Transverse colon (tissue), 4 donors: Measurements from ENCODE around the gene TNFAIP3. TPM values are rescaled to one million over a fixed set of nuclear protein-coding genes. Genes with fewer than 3 reads are reported as not detected.

Source experiments
- DNase-seq: peaks from one replicate; pipeline ENCODE4 v3.0.0-alpha.2; 2019
- H3K27ac ChIP-seq, 4 donors: fragments of 200-600 bp; sonication (generic); 2 replicates each; pipeline ENCODE4 v1.5.1; 2016 to 2018; ENCODE audit warnings: inconsistent platforms in 4 of 4
- H3K27me3 ChIP-seq: fragments of 200-600 bp; sonication (generic); 2 replicates; pipeline ENCODE4 v1.5.1; 2017; ENCODE audit warnings: inconsistent platforms
- H3K36me3 ChIP-seq, 4 donors: fragments of 200-600 bp; sonication (generic); 2 replicates each; pipeline ENCODE4 v1.5.1; 2017 to 2019; ENCODE audit warnings: inconsistent platforms in 4 of 4
- H3K4me1 ChIP-seq, 4 donors: fragments of 200-600 bp; sonication (generic); 2 replicates each; pipeline ENCODE4 v1.5.1; 2017 to 2020; ENCODE audit warnings: inconsistent platforms in 4 of 4
- H3K4me3 ChIP-seq, 4 donors: fragments of 200-600 bp; sonication (generic); 1 replicate in 1 of 4; 2 replicates in 3 of 4; pipeline versions ENCODE4 v1.5.1 to v1.6.1; 2017 to 2019; ENCODE audit warnings: inconsistent platforms in 4 of 4
- H3K9me3 ChIP-seq, 2 donors: fragments of 200-600 bp; sonication (generic); 2 replicates each; pipeline ENCODE4 v1.5.1; 2017 to 2019; ENCODE audit warnings: inconsistent platforms in 2 of 2
- CTCF ChIP-seq, 5 experiments: fragments of 200-600 bp in 3 of 5; fragments of 450-650 bp in 2 of 5; sonication (generic) in 3 of 5; IDR thresholded peaks; 1 replicate in 2 of 5; 2 replicates in 3 of 5; pipeline ENCODE4 v1.5.1; 2016 to 2017; ENCODE audit warnings: antibody characterized with exemption in 5 of 5, inconsistent platforms in 3 of 5, mild to moderate bottlenecking in 2 of 5, moderate library complexity in 1 of 5
- EP300 ChIP-seq: sonication (generic); formaldehyde crosslinking; IDR thresholded peaks from one replicate; pipeline ENCODE4 v1.6.1; 2017; ENCODE audit warnings: antibody characterized with exemption, low read depth
- POLR2A ChIP-seq: fragments of 450-650 bp; IDR thresholded peaks from one replicate; pipeline ENCODE4 v1.6.1; 2016; ENCODE audit warnings: antibody characterized with exemption, mild to moderate bottlenecking, moderate library complexity
- POLR2AphosphoS5 ChIP-seq, 3 donors: sonication (generic); formaldehyde crosslinking; IDR thresholded peaks; one replicate each; pipeline ENCODE4 v1.6.1; 2016; ENCODE audit warnings: antibody characterized with exemption in 3 of 3
- WGBS, 2 donors: methylation state at CpG; one replicate each; pipeline ENCODE4 v1.1.5; 2018; ENCODE audit warnings: low coverage in 1 of 2; 5-methylcytosine and 5-hydroxymethylcytosine counted together
- in situ Hi-C, 4 donors: fragments of 200-750 bp; cut with MboI; loops; one replicate each; pipeline versions ENCODE4 v1.15.0 to v1.15.1; 2017; ENCODE audit warnings: low sequenced_read_pairs in 3 of 4, low pct_ligation_motif_present in 1 of 4, low pct_unique_long_range_greater_than_20kb in 1 of 4
- intact Hi-C: fragments of 100-400 bp; cut with DNase I; formaldehyde crosslinking; loops from one replicate; pipeline ENCODE4 v1.15.1; 2023; ENCODE audit warnings: low total_unique reads
- total RNA-seq, 4 donors: library from RNA; depleted of rRNA; stranded (reverse); fragments of >200 nt; gene quantifications; one replicate each; pipeline ENCODE4 v1.1.0, GENCODE V29; 2016

The TNFAIP3 gene
- total RNA-seq, 4 donors from 2014 or later = 21.4 to 46.8 (median 36.3) TPM

DNA sequence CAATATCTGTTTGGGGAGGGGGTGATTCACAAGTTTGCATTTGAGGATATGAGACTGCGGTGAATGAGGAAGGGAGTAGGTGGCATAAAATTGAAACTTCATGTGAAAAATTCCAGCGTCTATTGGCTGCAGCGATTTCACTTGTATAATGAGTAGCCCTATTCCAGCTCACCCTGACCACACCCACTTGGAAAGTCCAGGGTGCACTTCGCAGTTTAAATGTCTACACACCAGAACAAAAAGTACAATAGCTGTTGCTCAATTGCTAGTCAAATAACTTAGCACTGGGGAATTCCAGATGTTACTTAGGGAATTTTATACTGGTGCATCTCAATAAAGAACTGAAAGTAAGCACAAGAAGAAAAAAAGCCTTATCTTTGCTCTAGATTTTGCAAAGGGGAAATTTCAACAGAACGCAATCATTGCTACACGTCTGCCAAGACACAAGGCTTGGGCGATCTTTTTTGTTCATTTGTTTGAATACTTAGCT lies 6.3 kb downstream of the TNFAIP3 start:
- intact Hi-C loops = loop anchor here (10.0 kb wide), 1 partner anchor 69 kb away; no protein-coding TSS in a partner anchor

GRCh38 chr6:137874204-137875057 lies 7.4 kb downstream of the TNFAIP3 start:
- 67 to 78% methylated on average over 3 to 11 of the region's 11 CpGs for WGBS, 2 donors
- intact Hi-C loops = loop anchor here (10.0 kb wide), 1 partner anchor 70 kb away; no protein-coding TSS in a partner anchor
- TF ChIP-seq POLR2AphosphoS5 (IDR thresholded peaks at IDR 0.05) (peak in 2 of 3 donors; percentile 37 to 49), CTCF (IDR thresholded peaks at IDR 0.05) (no peak)
- in situ Hi-C loops = loop anchor here in 1 of 4 donors (5.0 kb wide), 1 partner anchor 68 kb away; no protein-coding TSS in a partner anchor
- H3K4me1 ChIP-seq = peaks cover 13 to 66% (median 30%) of the 10 kb centered on the region in 4 donors
- H3K27ac ChIP-seq = peak overlapping the region; percentile 91 to 98 (median 97)
- H3K9me3 ChIP-seq = no peaks in the 10 kb centered on the region
- no peak overlapping the region for H3K4me3 ChIP-seq
- no peaks in the 10 kb centered on the region for H3K27me3 ChIP-seq
- peaks cover 0 to 49% (median 24%) of the 10 kb centered on the region in 4 donors for H3K36me3 ChIP-seq
- DNase-seq = peak; percentile 40

More for the DNA sequence above, 6.3 kb downstream of the TNFAIP3 start:
- 9 to 10% methylated on average over 7 of the region's 7 CpGs for WGBS, 2 donors
- Histone ChIP-seq H3K27ac (peak overlapping the region; percentile 91 to 98 (median 97)), H3K4me1 (peaks cover 13 to 68% (median 34%) of the 10 kb centered on the region in 4 donors), H3K36me3 (peaks cover 0 to 38% (median 18%) of the 10 kb centered on the region in 4 donors), H3K27me3 (no peaks in the 10 kb centered on the region), H3K9me3 (no peaks in the 10 kb centered on the region), H3K4me3 (peak overlapping the region in 2 of 4 donors; percentile 7 to 74)
- TF ChIP-seq EP300 (peak; percentile 62), POLR2AphosphoS5 (IDR thresholded peaks at IDR 0.05) (peak in 2 of 3 donors; percentile 79 to 85), POLR2A (peak; percentile 22), CTCF (IDR thresholded peaks at IDR 0.05) (no peak)
- DNase-seq = peak; percentile 86
- in situ Hi-C loops = loop anchor here in 1 of 4 donors (5.0 kb wide), 1 partner anchor 69 kb away; no protein-coding TSS in a partner anchor

- DNase-seq = no peak
- no peaks in the 10 kb centered on the region for H3K27me3 ChIP-seq
- H3K9me3 ChIP-seq = no peaks in the 10 kb centered on the region
- peaks cover 0 to 56% (median 27%) of the 10 kb centered on the region in 4 donors for H3K36me3 ChIP-seq
- no peak for TF ChIP-seq EP300
- TF ChIP-seq POLR2A = no peak
- no peak for TF ChIP-seq POLR2AphosphoS5 (IDR thresholded peaks at IDR 0.05)
- TF ChIP-seq CTCF (IDR thresholded peaks at IDR 0.05) = no peak
- intact Hi-C loops (loop anchor here (10.0 kb wide), 1 partner anchor 70 kb away; no protein-coding TSS in a partner anchor), in situ Hi-C loops (no loop called here)
- no peak overlapping the region for H3K4me3 ChIP-seq
- 86 to 96% methylated on average over 4 to 6 of the region's 6 CpGs for WGBS, 2 donors
- peak overlapping the region in 2 of 4 donors; percentile 97 to 98 for H3K27ac ChIP-seq
- peaks cover 13 to 60% (median 30%) of the 10 kb centered on the region in 4 donors for H3K4me1 ChIP-seq
Measured at GRCh38 chr6:137875058-137875520, 8.0 kb downstream of the TNFAIP3 start.

- in situ Hi-C loops = no loop called here
- Histone ChIP-seq H3K4me3 (no peak overlapping the region), H3K27ac (no peak overlapping the region), H3K9me3 (no peaks in the 10 kb centered on the region), H3K4me1 (peaks cover 13 to 55% (median 30%) of the 10 kb centered on the region in 4 donors), H3K36me3 (peaks cover 0 to 61% (median 28%) of the 10 kb centered on the region in 4 donors), H3K27me3 (no peaks in the 10 kb centered on the region)
- no peak for TF ChIP-seq POLR2A
- TF ChIP-seq EP300 = no peak
- TF ChIP-seq POLR2AphosphoS5 (IDR thresholded peaks at IDR 0.05) = no peak
- no peak for TF ChIP-seq CTCF (IDR thresholded peaks at IDR 0.05)
- intact Hi-C loops = loop anchor here (10.0 kb wide), 1 partner anchor 71 kb away; no protein-coding TSS in a partner anchor
- WGBS, 2 donors = 87 to 96% methylated on average over 3 of the region's 3 CpGs
- DNase-seq = no peak
Measured at GRCh38 chr6:137875606-137876005, 8.5 kb downstream of the TNFAIP3 start.
